Ovary (tissue), 9 donors: ENCODE data around the gene SYN1. TPM values are rescaled to one million over a fixed set of nuclear protein-coding genes. Genes with fewer than 3 reads are reported as not detected.

Experiments
- DNase-seq, 5 donors: peaks; one replicate each; pipeline ENCODE4 v3.0.0-alpha.2; 2019 to 2020
- H3K27ac ChIP-seq, 2 donors: fragments of 200-600 bp; one replicate each; pipeline versions ENCODE4 v1.5.1 to v1.8.0; 2019 to 2022
- H3K27me3 ChIP-seq: fragments of 200-600 bp; one replicate; pipeline ENCODE4 v1.8.0; 2022
- H3K36me3 ChIP-seq: fragments of 200-600 bp; sonication (generic); one replicate; pipeline ENCODE4 v1.5.1; 2019
- H3K4me1 ChIP-seq: one replicate; pipeline ENCODE4 v1.8.1; 2013; ENCODE audit warnings: mild to moderate bottlenecking, moderate library complexity; ENCODE audit not compliant: insufficient read depth
- H3K4me3 ChIP-seq: fragments of 200-600 bp; sonication (generic); one replicate; pipeline ENCODE4 v1.5.1; 2017
- H3K9me3 ChIP-seq, 2 donors: fragments of 200-600 bp in 1 of 2; sonication (generic) in 1 of 2; one replicate each; pipeline versions ENCODE4 v1.5.1 to v1.8.1; 2013 to 2019; ENCODE audit warnings: mild to moderate bottlenecking in 1 of 2, moderate library complexity in 1 of 2
- EP300 ChIP-seq: sonication (generic); formaldehyde crosslinking; IDR thresholded peaks from one replicate; pipeline ENCODE4 v1.6.1; 2017; ENCODE audit warnings: antibody characterized with exemption
- POLR2A ChIP-seq: fragments of 450-650 bp; IDR thresholded peaks from one replicate; pipeline ENCODE4 v1.6.1; 2017; ENCODE audit warnings: antibody characterized with exemption, mild to moderate bottlenecking, moderate library complexity
- WGBS, 3 donors: extraction: QIAGEN DNeasy Blood & Tissue Kit in 1 of 3; methylation state at CpG; one replicate each; pipeline versions ENCODE4 v1.1.5 to v1.1.7; 2013 to 2017; 5-methylcytosine and 5-hydroxymethylcytosine counted together
- intact Hi-C, 4 donors: fragments of 100-400 bp; cut with DNase I; formaldehyde crosslinking; loops; one replicate each; pipeline versions ENCODE4 v1.11.0 to v1.15.1; 2022 to 2023
- polyA plus RNA-seq, 2 donors: library from polyadenylated mRNA; stranded (reverse); fragments of 200-250 nt in 1 of 2; fragments of 350-450 nt in 1 of 2; fragmentation: Illumina TruSeq in 1 of 2; extraction: RNeasy Lipid Tissue Mini Kit (QIAGEN cat#74804) in 1 of 2; gene quantifications; one replicate each; pipeline ENCODE4 v1.2.3, GENCODE V29; 2013 to 2014
- total RNA-seq, 7 donors: library from RNA; depleted of rRNA in 2 of 7; stranded (reverse); fragments of >200 nt in 2 of 7; fragmentation: NEBNext Ultra II Directional in 3 of 7; extraction: Animal tissue kit (Norgen Biotek cat#: 25700) in 3 of 7; gene quantifications; one replicate each; pipeline versions ENCODE4 v1.1.0 to v1.2.4, GENCODE V29; 2016 to 2023
- TF ChIP-seq, protein P1 (sequence below), 3 donors: fragments of 450-650 bp in 2 of 3; fragments of 200-600 bp in 1 of 3; IDR thresholded peaks; one replicate each; pipeline versions ENCODE4 v1.5.1 to v1.8.0; 2016 to 2022; ENCODE audit warnings: antibody characterized with exemption in 3 of 3, mild to moderate bottlenecking in 1 of 3
- donor health status: DM: no; HTN: no; CAD: no; lungs with moderate emphysema.
- donor health status: DM: no; HTN: no; CAD: no.
- donor health status: Bipolar disorder and iron deficiency.
- donor health status: DM: yes; HTN: yes; CAD: no.
- donor health status: DM: no; HTN: no; CAD: no.
- donor health status: DM: yes; HTN: yes; CAD: no.

Gene SYN1
- total and polyA plus RNA-seq, 9 donors: 0.69 to 12.6 (median 2.4) TPM

DNA sequence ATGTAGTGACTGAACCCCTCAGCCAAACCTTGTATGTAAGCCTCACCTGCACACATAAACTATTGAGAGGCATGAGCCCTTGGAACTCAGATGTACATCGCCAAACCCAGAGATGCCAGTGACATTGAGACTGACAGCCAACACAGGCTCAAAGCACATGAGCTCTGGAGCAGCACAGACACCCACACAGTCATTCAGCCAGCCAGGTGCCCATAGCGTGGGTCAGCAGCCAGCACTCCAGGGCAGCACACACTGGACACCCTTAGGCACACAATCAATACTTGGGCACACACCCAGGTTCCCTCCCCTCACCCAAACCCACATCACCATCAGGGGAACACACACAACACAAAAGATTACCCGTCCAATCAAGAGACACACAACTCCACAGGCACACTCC lies 41.8 kb downstream of the SYN1 start:
- no peak for DNase-seq
- TF ChIP-seq POLR2A (no peak), EP300 (no peak)
- TF ChIP-seq, protein P1, sequence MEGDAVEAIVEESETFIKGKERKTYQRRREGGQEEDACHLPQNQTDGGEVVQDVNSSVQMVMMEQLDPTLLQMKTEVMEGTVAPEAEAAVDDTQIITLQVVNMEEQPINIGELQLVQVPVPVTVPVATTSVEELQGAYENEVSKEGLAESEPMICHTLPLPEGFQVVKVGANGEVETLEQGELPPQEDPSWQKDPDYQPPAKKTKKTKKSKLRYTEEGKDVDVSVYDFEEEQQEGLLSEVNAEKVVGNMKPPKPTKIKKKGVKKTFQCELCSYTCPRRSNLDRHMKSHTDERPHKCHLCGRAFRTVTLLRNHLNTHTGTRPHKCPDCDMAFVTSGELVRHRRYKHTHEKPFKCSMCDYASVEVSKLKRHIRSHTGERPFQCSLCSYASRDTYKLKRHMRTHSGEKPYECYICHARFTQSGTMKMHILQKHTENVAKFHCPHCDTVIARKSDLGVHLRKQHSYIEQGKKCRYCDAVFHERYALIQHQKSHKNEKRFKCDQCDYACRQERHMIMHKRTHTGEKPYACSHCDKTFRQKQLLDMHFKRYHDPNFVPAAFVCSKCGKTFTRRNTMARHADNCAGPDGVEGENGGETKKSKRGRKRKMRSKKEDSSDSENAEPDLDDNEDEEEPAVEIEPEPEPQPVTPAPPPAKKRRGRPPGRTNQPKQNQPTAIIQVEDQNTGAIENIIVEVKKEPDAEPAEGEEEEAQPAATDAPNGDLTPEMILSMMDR (IDR thresholded peaks at IDR 0.05): no peak
- Histone ChIP-seq H3K4me1 (peaks cover 7% of the 10 kb centered on the region), H3K9me3 (no peaks in the 10 kb centered on the region), H3K4me3 (no peak overlapping the region), H3K27ac (no peak overlapping the region), H3K36me3 (no peaks in the 10 kb centered on the region), H3K27me3 (no peaks in the 10 kb centered on the region)
- intact Hi-C loops: loop anchor here in 2 of 4 donors (10.0 kb wide), 2 partner anchors 63 to 67 kb away; no protein-coding TSS in a partner anchor
- 55 to 70% (median 61%) methylated on average over 3 of the region's 3 CpGs for WGBS, 3 donors

- H3K27ac ChIP-seq: no peak overlapping the region
- no peaks in the 10 kb centered on the region for H3K36me3 ChIP-seq
- H3K4me3 ChIP-seq: no peak overlapping the region
- H3K27me3 ChIP-seq: no peaks in the 10 kb centered on the region
- DNase-seq: peak in 1 of 5 donors; percentile 19
- intact Hi-C loops: loop anchor here in 2 of 4 donors (10.0 kb wide), 2 partner anchors 63 to 67 kb away; no protein-coding TSS in a partner anchor
- H3K9me3 ChIP-seq: no peaks in the 10 kb centered on the region
- TF ChIP-seq, protein P1 (IDR thresholded peaks at IDR 0.05): no peak
- TF ChIP-seq EP300: no peak
- no peak for TF ChIP-seq POLR2A
- WGBS, 3 donors: 44 to 57% (median 50%) methylated on average over 9 of the region's 9 CpGs
- peaks cover 8% of the 10 kb centered on the region for H3K4me1 ChIP-seq
These were observed 42.2 kb downstream of the SYN1 start for GRCh38 chrX:47577424-47577823.

GRCh38 chrX:47576021-47576898 lies 43.4 kb downstream of the SYN1 start:
- no peaks in the 10 kb centered on the region for H3K9me3 ChIP-seq

GRCh38 chrX:47574547-47575301 lies 44.9 kb downstream of the SYN1 start:
- Histone ChIP-seq H3K4me1 (peaks cover 7% of the 10 kb centered on the region), H3K27me3 (no peaks in the 10 kb centered on the region), H3K4me3 (no peak overlapping the region), H3K9me3 (no peaks in the 10 kb centered on the region), H3K27ac (peak overlapping the region; percentile 78 to 90), H3K36me3 (no peaks in the 10 kb centered on the region)
- WGBS, 3 donors: 57 to 66% (median 57%) methylated on average over 24 to 27 of the region's 27 CpGs
- TF ChIP-seq, protein P1 (IDR thresholded peaks at IDR 0.05): no peak
- no peak for TF ChIP-seq POLR2A
- TF ChIP-seq EP300: no peak
- peak in 1 of 5 donors; percentile 20 for DNase-seq
- intact Hi-C loops: loop anchor here in 2 of 4 donors (10.0 kb wide), 2 partner anchors 60 to 70 kb away; no protein-coding TSS in a partner anchor

More at GRCh38 chrX:47576021-47576898, 43.4 kb downstream of the SYN1 start:
- Histone ChIP-seq H3K4me1 (peaks cover 7% of the 10 kb centered on the region), H3K27ac (no peak overlapping the region), H3K4me3 (no peak overlapping the region), H3K27me3 (no peaks in the 10 kb centered on the region), H3K36me3 (no peaks in the 10 kb centered on the region)
- TF ChIP-seq EP300: no peak
- intact Hi-C loops: loop anchor here in 2 of 4 donors (10.0 kb wide), 2 partner anchors 61 to 69 kb away; no protein-coding TSS in a partner anchor
- 88 to 90% (median 89%) methylated on average over 20 of the region's 20 CpGs for WGBS, 3 donors
- DNase-seq: no peak
